Neural cell (in vitro differentiated cells): Measurements from ENCODE around the gene GSK3B. TPM values are rescaled to one million over a fixed set of nuclear protein-coding genes. Genes with fewer than 3 reads are reported as not detected.
"Not testable (repeated sequence)": the region's sequence is repeated elsewhere in the genome, so short reads cannot be mapped to it uniquely, and the experiment has no call there.

Source experiments
- H2AFZ ChIP-seq: fragments of 200-600, 300-800 bp; sonication (generic), shearing (Covaris generic); 2 replicates; pipeline ENCODE4 v1.6.0; 2014; ENCODE audit warnings: low read depth, mild to moderate bottlenecking, antibody characterized with exemption, low read length, moderate library complexity
- H3F3A ChIP-seq: fragments of 200-600 bp; shearing (Covaris generic); 2 replicates; pipeline ENCODE4 v1.6.1; 2016; ENCODE audit warnings: mild to moderate bottlenecking, moderate library complexity, mixed read lengths, antibody characterized with exemption, low read length; ENCODE audit not compliant: insufficient read depth, poor library complexity, severe bottlenecking
- H3K27ac ChIP-seq: fragments of 200-600, 300-800 bp; sonication (generic), shearing (Covaris generic); 2 replicates; pipeline ENCODE4 v1.5.1; 2014; ENCODE audit warnings: mild to moderate bottlenecking, low read length, moderate library complexity
- H3K27me3 ChIP-seq: fragments of 300-800, 200-600 bp; sonication (generic), shearing (Covaris generic); 2 replicates; pipeline ENCODE4 v1.6.0; 2014; ENCODE audit warnings: mild to moderate bottlenecking, low read depth, low read length, moderate library complexity; ENCODE audit not compliant: insufficient read depth
- H3K36me3 ChIP-seq: fragments of 300-800, 200-600 bp; sonication (generic), shearing (Covaris generic); 2 replicates; pipeline ENCODE4 v1.5.1; 2014; ENCODE audit warnings: mild to moderate bottlenecking, antibody characterized with exemption, low read length, moderate library complexity; ENCODE audit not compliant: insufficient read depth
- H3K4me2 ChIP-seq: fragments of 300-800, 200-600 bp; sonication (generic), shearing (Covaris generic); 2 replicates; pipeline ENCODE4 v1.6.0; 2014; ENCODE audit warnings: mild to moderate bottlenecking, low read length
- H3K4me3 ChIP-seq: fragments of 300-800, 200-600 bp; sonication (generic), shearing (Covaris generic); 2 replicates; pipeline ENCODE4 v1.5.1; 2014; ENCODE audit warnings: mild to moderate bottlenecking, low read length, moderate library complexity
- H3K79me2 ChIP-seq: fragments of 200-600 bp; shearing (Covaris generic); replicated peaks from 2 replicates; pipeline ENCODE4 v1.6.0; 2014; ENCODE audit warnings: mild to moderate bottlenecking, low read length, moderate library complexity; ENCODE audit not compliant: insufficient read depth
- H3K9ac ChIP-seq: fragments of 300-800, 200-600 bp; sonication (generic), shearing (Covaris generic); 2 replicates; pipeline ENCODE4 v1.6.1; 2016; ENCODE audit warnings: mild to moderate bottlenecking, low read length, mixed read lengths
- H3K9me2 ChIP-seq: fragments of 200-600 bp; shearing (Covaris generic); 2 replicates; pipeline ENCODE4 v1.6.1; 2016; ENCODE audit warnings: mild to moderate bottlenecking, low read length, mixed read lengths; ENCODE audit not compliant: insufficient read depth
- H3K9me3 ChIP-seq: fragments of 200-600, 300-800 bp; sonication (generic), shearing (Covaris generic); 2 replicates; pipeline ENCODE4 v1.6.1; 2016; ENCODE audit warnings: mild to moderate bottlenecking, mixed run types, low read length, moderate library complexity, mixed read lengths
- H4K20me1 ChIP-seq: fragments of 200-600 bp; shearing (Covaris generic); 2 replicates; pipeline ENCODE4 v1.6.1; 2016; ENCODE audit warnings: mild to moderate bottlenecking, mixed run types; ENCODE audit not compliant: insufficient read depth
- EP300 ChIP-seq: fragments of 450-650 bp; conservative IDR thresholded peaks from 2 replicates; pipeline ENCODE4 v1.6.1; 2014; ENCODE audit warnings: antibody characterized with exemption, mild to moderate bottlenecking, moderate library complexity; ENCODE audit not compliant: poor library complexity, severe bottlenecking
- EZH2 ChIP-seq: fragments of 200-600, 300-800 bp; shearing (Covaris generic), sonication (generic); IDR thresholded peaks from 2 replicates; pipeline ENCODE4 v1.6.1; 2014; ENCODE audit warnings: antibody characterized with exemption, low read length, borderline replicate concordance, mild to moderate bottlenecking; ENCODE audit not compliant: insufficient read depth, poor library complexity, severe bottlenecking
- MXI1 ChIP-seq: fragments of 450-650 bp; conservative IDR thresholded peaks from 2 replicates; pipeline ENCODE4 v1.6.1; 2014; ENCODE audit warnings: antibody characterized with exemption, mild to moderate bottlenecking; ENCODE audit not compliant: poor library complexity, severe bottlenecking
- POLR2AphosphoS5 ChIP-seq: IDR thresholded peaks from 2 replicates; pipeline ENCODE4 v1.6.1; 2012
- RAD21 ChIP-seq: fragments of 450-650 bp; conservative IDR thresholded peaks from 2 replicates; pipeline ENCODE4 v1.6.1; 2014; ENCODE audit warnings: antibody characterized with exemption, mild to moderate bottlenecking, moderate library complexity
- SMC3 ChIP-seq: fragments of 450-650 bp; conservative IDR thresholded peaks from 2 replicates; pipeline ENCODE4 v1.6.1; 2014; ENCODE audit warnings: antibody characterized with exemption, mild to moderate bottlenecking, moderate library complexity; ENCODE audit not compliant: poor library complexity
- TAF1 ChIP-seq: IDR thresholded peaks from 2 replicates; pipeline ENCODE4 v1.6.1; 2012; ENCODE audit warnings: low read depth
- polyA plus RNA-seq: library from polyadenylated mRNA; depleted of rRNA; stranded (reverse); fragments of >200 nt; gene quantifications from 2 replicates; pipeline ENCODE4 v1.2.3, GENCODE V29; 2014
- TF ChIP-seq, protein P1 (sequence below): fragments of 450-650 bp; IDR thresholded peaks from 2 replicates; pipeline ENCODE4 v1.5.1; 2014; ENCODE audit warnings: antibody characterized with exemption, mild to moderate bottlenecking, moderate library complexity; ENCODE audit not compliant: poor library complexity, severe bottlenecking
- TF ChIP-seq, protein P2 (sequence below): IDR thresholded peaks from 2 replicates; pipeline ENCODE4 v1.6.1; 2012; ENCODE audit warnings: borderline replicate concordance

GSK3B gene
- polyA plus RNA-seq, 1 donor from 2014 or later, result 48.5 TPM

DNA sequence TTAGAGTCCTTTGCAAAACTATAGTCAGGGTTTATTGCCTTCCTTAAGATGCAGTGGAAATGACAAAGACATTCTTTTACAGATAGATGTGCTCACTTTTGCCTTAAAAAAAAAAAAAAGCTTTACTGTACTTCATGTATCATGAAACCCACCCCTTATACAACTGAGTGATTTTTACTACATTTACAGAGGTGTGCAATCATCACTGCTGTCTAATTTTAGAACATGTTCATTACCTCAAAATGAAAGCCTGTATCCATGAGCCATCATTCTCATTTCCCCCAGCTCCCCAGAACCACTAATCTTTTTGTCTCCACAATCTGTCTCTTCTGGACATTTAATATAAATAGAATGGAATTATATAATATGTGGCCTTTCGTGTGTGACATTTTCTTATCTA, 200.5 kb downstream of the GSK3B start:
- H3K27me3 ChIP-seq, result no peaks in the 10 kb centered on the region
- H3K4me2 ChIP-seq, result no peak overlapping the region
- H4K20me1 ChIP-seq, result no peaks in the 10 kb centered on the region
- peaks cover 7% of the 10 kb centered on the region for H3F3A ChIP-seq
- H3K27ac ChIP-seq, result no peak overlapping the region
- no peak overlapping the region for H3K9ac ChIP-seq
- no peaks in the 10 kb centered on the region for H3K9me3 ChIP-seq
- peaks cover 6% of the 10 kb centered on the region for H3K36me3 ChIP-seq
- H3K4me3 ChIP-seq, result no peak overlapping the region
- no peak overlapping the region for H2AFZ ChIP-seq
- no peaks in the 10 kb centered on the region for H3K79me2 ChIP-seq
- no peaks in the 10 kb centered on the region for H3K9me2 ChIP-seq
- TF ChIP-seq SMC3, result no peak
- no peak for TF ChIP-seq EZH2
- no peak for TF ChIP-seq RAD21
- TF ChIP-seq, protein P1, sequence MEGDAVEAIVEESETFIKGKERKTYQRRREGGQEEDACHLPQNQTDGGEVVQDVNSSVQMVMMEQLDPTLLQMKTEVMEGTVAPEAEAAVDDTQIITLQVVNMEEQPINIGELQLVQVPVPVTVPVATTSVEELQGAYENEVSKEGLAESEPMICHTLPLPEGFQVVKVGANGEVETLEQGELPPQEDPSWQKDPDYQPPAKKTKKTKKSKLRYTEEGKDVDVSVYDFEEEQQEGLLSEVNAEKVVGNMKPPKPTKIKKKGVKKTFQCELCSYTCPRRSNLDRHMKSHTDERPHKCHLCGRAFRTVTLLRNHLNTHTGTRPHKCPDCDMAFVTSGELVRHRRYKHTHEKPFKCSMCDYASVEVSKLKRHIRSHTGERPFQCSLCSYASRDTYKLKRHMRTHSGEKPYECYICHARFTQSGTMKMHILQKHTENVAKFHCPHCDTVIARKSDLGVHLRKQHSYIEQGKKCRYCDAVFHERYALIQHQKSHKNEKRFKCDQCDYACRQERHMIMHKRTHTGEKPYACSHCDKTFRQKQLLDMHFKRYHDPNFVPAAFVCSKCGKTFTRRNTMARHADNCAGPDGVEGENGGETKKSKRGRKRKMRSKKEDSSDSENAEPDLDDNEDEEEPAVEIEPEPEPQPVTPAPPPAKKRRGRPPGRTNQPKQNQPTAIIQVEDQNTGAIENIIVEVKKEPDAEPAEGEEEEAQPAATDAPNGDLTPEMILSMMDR, result no peak
- TF ChIP-seq EP300, result no peak
- no peak for TF ChIP-seq POLR2AphosphoS5
- no peak for TF ChIP-seq TAF1
- no peak for TF ChIP-seq MXI1
- TF ChIP-seq, protein P2, sequence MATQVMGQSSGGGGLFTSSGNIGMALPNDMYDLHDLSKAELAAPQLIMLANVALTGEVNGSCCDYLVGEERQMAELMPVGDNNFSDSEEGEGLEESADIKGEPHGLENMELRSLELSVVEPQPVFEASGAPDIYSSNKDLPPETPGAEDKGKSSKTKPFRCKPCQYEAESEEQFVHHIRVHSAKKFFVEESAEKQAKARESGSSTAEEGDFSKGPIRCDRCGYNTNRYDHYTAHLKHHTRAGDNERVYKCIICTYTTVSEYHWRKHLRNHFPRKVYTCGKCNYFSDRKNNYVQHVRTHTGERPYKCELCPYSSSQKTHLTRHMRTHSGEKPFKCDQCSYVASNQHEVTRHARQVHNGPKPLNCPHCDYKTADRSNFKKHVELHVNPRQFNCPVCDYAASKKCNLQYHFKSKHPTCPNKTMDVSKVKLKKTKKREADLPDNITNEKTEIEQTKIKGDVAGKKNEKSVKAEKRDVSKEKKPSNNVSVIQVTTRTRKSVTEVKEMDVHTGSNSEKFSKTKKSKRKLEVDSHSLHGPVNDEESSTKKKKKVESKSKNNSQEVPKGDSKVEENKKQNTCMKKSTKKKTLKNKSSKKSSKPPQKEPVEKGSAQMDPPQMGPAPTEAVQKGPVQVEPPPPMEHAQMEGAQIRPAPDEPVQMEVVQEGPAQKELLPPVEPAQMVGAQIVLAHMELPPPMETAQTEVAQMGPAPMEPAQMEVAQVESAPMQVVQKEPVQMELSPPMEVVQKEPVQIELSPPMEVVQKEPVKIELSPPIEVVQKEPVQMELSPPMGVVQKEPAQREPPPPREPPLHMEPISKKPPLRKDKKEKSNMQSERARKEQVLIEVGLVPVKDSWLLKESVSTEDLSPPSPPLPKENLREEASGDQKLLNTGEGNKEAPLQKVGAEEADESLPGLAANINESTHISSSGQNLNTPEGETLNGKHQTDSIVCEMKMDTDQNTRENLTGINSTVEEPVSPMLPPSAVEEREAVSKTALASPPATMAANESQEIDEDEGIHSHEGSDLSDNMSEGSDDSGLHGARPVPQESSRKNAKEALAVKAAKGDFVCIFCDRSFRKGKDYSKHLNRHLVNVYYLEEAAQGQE, result no peak

DNA sequence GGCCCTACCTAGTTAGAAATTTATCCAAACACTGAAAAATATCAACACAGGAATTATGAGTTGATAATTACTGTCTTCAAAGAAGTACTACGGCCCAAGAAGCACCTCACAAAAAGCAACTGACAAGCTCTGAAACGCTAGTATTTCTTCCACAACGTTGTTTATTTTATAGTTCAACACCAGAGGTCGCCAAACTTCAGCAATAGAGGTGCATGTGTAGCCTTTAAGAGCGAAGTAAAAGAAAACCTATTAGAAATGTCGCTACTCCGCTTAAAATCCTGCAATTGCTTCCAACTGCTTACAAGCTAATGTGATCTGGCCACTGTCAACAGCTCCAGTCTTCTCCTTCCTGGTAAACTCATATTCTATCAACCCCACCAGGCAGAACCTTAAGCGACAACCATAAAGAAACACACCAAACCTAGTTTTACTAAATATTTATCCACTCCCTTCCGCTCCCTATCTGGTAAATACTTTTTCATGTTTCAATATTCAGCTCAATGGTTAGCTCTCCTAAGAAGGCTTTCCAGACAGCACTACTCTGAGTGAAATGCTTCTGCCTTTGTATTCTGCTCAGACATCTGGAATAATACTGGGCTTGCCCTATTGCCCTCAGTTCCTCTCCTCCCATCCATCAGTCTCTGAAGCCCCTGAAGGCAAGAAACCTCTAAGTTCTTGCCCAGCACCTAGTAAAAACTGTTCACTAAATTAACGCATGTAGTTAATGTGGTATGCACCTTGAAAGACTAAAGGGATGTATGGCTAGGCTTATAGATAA, 202.1 kb downstream of the GSK3B start:
- H3K27me3 ChIP-seq, result no peaks in the 10 kb centered on the region
- no peak overlapping the region for H3K4me2 ChIP-seq
- no peak overlapping the region for H3K4me3 ChIP-seq
- no peaks in the 10 kb centered on the region for H3K79me2 ChIP-seq
- no peaks in the 10 kb centered on the region for H4K20me1 ChIP-seq
- no peak overlapping the region for H3K9ac ChIP-seq
- peaks cover 6% of the 10 kb centered on the region for H3K36me3 ChIP-seq
- TF ChIP-seq MXI1 (peak; percentile 36), EZH2 (no peak), RAD21 (peak; percentile 95), EP300 (no peak), TAF1 (no peak), POLR2AphosphoS5 (no peak), SMC3 (peak; percentile 93)
- TF ChIP-seq, protein P2, result no peak
- TF ChIP-seq, protein P1, result peak; percentile 90
- H3K27ac ChIP-seq, result no peak overlapping the region
- H3F3A ChIP-seq, result peaks cover 7% of the 10 kb centered on the region
- no peaks in the 10 kb centered on the region for H3K9me2 ChIP-seq
- H3K9me3 ChIP-seq, result no peaks in the 10 kb centered on the region
- no peak overlapping the region for H2AFZ ChIP-seq

DNA sequence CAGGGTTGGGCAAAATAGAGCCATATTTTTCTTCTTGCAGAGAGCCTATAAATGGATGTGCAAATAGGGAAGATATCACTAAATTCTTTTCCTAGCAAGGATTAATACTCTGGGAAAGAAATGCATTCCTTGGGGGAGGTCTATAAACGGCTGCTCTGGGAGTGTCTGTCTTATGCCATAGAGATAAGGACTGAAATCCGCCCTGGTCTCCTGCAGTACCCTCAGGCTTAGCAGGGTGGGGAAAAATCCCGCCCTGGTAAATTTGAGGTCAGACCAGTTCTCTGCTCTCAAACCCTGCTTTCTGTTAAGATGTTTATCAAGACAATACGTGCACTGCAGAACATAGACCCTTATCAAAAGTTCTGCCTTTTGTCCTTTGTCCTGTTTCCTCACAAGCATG, 205.6 kb downstream of the GSK3B start:
- H3K4me2 ChIP-seq, H3K27me3 ChIP-seq, H3K36me3 ChIP-seq, H3K9me3 ChIP-seq, H3K79me2 ChIP-seq, H3K27ac ChIP-seq, H3K9ac ChIP-seq, H3K9me2 ChIP-seq, H2AFZ ChIP-seq, H4K20me1 ChIP-seq, H3F3A ChIP-seq, H3K4me3 ChIP-seq: not testable (repeated sequence)
